PC-3 (cell line): ENCODE data around the gene NUP43. TPM values are rescaled to one million over a fixed set of nuclear protein-coding genes. Genes with fewer than 3 reads are reported as not detected.

Experiments used
- ATAC-seq: fragments of 200-7000 bp; cut with Tn5 transposase; 2 replicates; pipeline ENCODE4 v1.9.1; 2020; ENCODE audit warnings: mild to moderate bottlenecking, moderate library complexity
- BruUV-seq: library from RNA; stranded (reverse); fragments of 400-500 nt; replicated peaks from 2 replicates; lab custom pipeline; 2021; lab: Mats Ljungman, UMichigan
- CTCF ChIA-PET: fragments of 300-600 bp; sonication (Branson Sonifier 250); formaldehyde crosslinking; loops from one replicate; lab custom pipeline; 2022; ENCODE audit warnings: antibody characterized with exemption; lab: Charles Lee
- POLR2A ChIA-PET: fragments of 300-600 bp; sonication (Branson Sonifier 250); formaldehyde crosslinking; loops from one replicate; lab custom pipeline; 2022; ENCODE audit warnings: antibody characterized with exemption; ENCODE audit not compliant: unreplicated experiment; lab: Charles Lee
- DNase-seq: peaks from one replicate; pipeline ENCODE4 v3.0.0-alpha.2; 2015
- H2AFZ ChIP-seq: fragments of 300-600 bp; sonication (generic); 2 replicates; pipeline ENCODE4 v1.6.0; 2016; ENCODE audit warnings: antibody characterized with exemption, low read length
- H3F3A ChIP-seq: fragments of 300-600 bp; sonication (generic); one replicate; pipeline ENCODE4 v1.6.0; 2017; ENCODE audit warnings: antibody characterized with exemption, low read length, control low read depth, mild to moderate bottlenecking; ENCODE audit not compliant: unreplicated experiment
- H3K27ac ChIP-seq: fragments of 300-600 bp; sonication (generic); 2 replicates; pipeline ENCODE4 v1.5.1; 2016; ENCODE audit warnings: mild to moderate bottlenecking, low read length
- H3K27me3 ChIP-seq: fragments of 300-600 bp; sonication (generic); 2 replicates; pipeline ENCODE4 v1.6.1; 2016; ENCODE audit warnings: low read length, mixed read lengths
- H3K36me3 ChIP-seq: fragments of 300-600 bp; sonication (generic); 2 replicates; pipeline ENCODE4 v1.6.1; 2016; ENCODE audit warnings: low read depth, mixed run types, low read length, mixed read lengths
- H3K4me1 ChIP-seq: fragments of 300-600 bp; sonication (generic); 2 replicates; pipeline ENCODE4 v1.5.1; 2016; ENCODE audit warnings: low read length; ENCODE audit not compliant: insufficient read depth
- H3K4me2 ChIP-seq: fragments of 300-600 bp; sonication (generic); 2 replicates; pipeline ENCODE4 v1.6.0; 2016; ENCODE audit warnings: low read length
- H3K4me3 ChIP-seq: fragments of 300-600 bp; sonication (generic); 2 replicates; pipeline ENCODE4 v1.5.1; 2016; ENCODE audit warnings: mild to moderate bottlenecking, low read length, mixed read lengths
- H3K79me2 ChIP-seq: fragments of 300-600 bp; sonication (generic); 2 replicates; pipeline ENCODE4 v1.6.1; 2017; ENCODE audit warnings: low read length, mixed read lengths
- H3K9ac ChIP-seq: fragments of 300-600 bp; sonication (generic); 2 replicates; pipeline ENCODE4 v1.6.0; 2016; ENCODE audit warnings: mild to moderate bottlenecking, low read length
- H3K9me2 ChIP-seq: fragments of 300-600 bp; sonication (generic); replicated peaks from 2 replicates; pipeline ENCODE4 v1.6.1; 2016; ENCODE audit warnings: mixed run types, low read length, mixed read lengths
- H3K9me3 ChIP-seq: fragments of 300-600 bp; sonication (generic); 2 replicates; pipeline ENCODE4 v1.6.1; 2016; ENCODE audit warnings: low read length, mixed read lengths
- H4K20me1 ChIP-seq: fragments of 300-600 bp; sonication (generic); 2 replicates; pipeline ENCODE4 v1.6.1; 2016; ENCODE audit warnings: low read length, mixed read lengths
- CTCF ChIP-seq: fragments of 300-600 bp; sonication (generic); conservative IDR thresholded peaks from 2 replicates; pipeline ENCODE4 v1.5.1; 2017; ENCODE audit warnings: antibody characterized with exemption, low read depth, mild to moderate bottlenecking, low read length
- EZH2 ChIP-seq: fragments of 300-600 bp; sonication (generic); IDR thresholded peaks from one replicate; pipeline ENCODE4 v1.6.1; 2017; ENCODE audit warnings: antibody characterized with exemption, mild to moderate bottlenecking, low read length; ENCODE audit not compliant: unreplicated experiment
- EZH2phosphoT487 ChIP-seq: fragments of 300-600 bp; sonication (generic); IDR thresholded peaks from 2 replicates; pipeline ENCODE4 v1.6.1; 2018; ENCODE audit warnings: mild to moderate bottlenecking, antibody characterized with exemption, low read length, borderline replicate concordance
- intact Hi-C: fragments of 100-400 bp; cut with micrococcal nuclease; formaldehyde crosslinking; loops from 2 replicates; pipeline ENCODE4 v1.9.0; 2023
- total RNA-seq: library from RNA; depleted of rRNA; stranded (reverse); fragments of >200 nt; gene quantifications from 2 replicates; pipeline ENCODE4 v1.2.3, GENCODE V29; 2014

The NUP43 gene
- total RNA-seq, 1 experiment from 2014 or later: 25.5 TPM

- no peak for ATAC-seq
- H3K9ac ChIP-seq: no peak overlapping the region
- intact Hi-C loops: no loop called here
- H3K9me2 ChIP-seq: no peaks in the 10 kb centered on the region
- H3K4me3 ChIP-seq: no peak overlapping the region
- CTCF ChIA-PET: no interaction called here
- H3F3A ChIP-seq: no peaks in the 10 kb centered on the region
- H3K27ac ChIP-seq: no peak overlapping the region
- no peak overlapping the region for H2AFZ ChIP-seq
- peaks cover 54% of the 10 kb centered on the region for H3K79me2 ChIP-seq
- no TSS peak for BruUV-seq
- POLR2A ChIA-PET: no interaction called here
- no peaks in the 10 kb centered on the region for H3K4me1 ChIP-seq
- H3K27me3 ChIP-seq: no peaks in the 10 kb centered on the region
- no peak overlapping the region for H3K4me2 ChIP-seq
- no peak for DNase-seq
- H4K20me1 ChIP-seq: no peaks in the 10 kb centered on the region
- no peaks in the 10 kb centered on the region for H3K9me3 ChIP-seq
- peaks cover 5% of the 10 kb centered on the region; the same call in 1 of the 2 replicates for H3K36me3 ChIP-seq
- TF ChIP-seq EZH2: no peak
- no peak for TF ChIP-seq EZH2phosphoT487
- no peak for TF ChIP-seq CTCF
Observed at GRCh38 chr6:149698175-149698574, 48.2 kb downstream of the NUP43 start.

- intact Hi-C loops: no loop called here
- ChIA-PET CTCF (no interaction called here), POLR2A (no interaction called here)
- H2AFZ ChIP-seq: no peak overlapping the region
- no TSS peak for BruUV-seq
- no peaks in the 10 kb centered on the region for H4K20me1 ChIP-seq
- peak; percentile 64 for ATAC-seq
- H3K4me2 ChIP-seq: no peak overlapping the region
- no peaks in the 10 kb centered on the region for H3K4me1 ChIP-seq
- H3K27ac ChIP-seq: no peak overlapping the region
- H3K9me2 ChIP-seq: no peaks in the 10 kb centered on the region
- peak; percentile 36 for DNase-seq
- no peak overlapping the region for H3K9ac ChIP-seq
- peaks cover 45% of the 10 kb centered on the region for H3K79me2 ChIP-seq
- no peaks in the 10 kb centered on the region for H3F3A ChIP-seq
- H3K27me3 ChIP-seq: no peaks in the 10 kb centered on the region
- H3K4me3 ChIP-seq: no peak overlapping the region
- TF ChIP-seq EZH2 (no peak), CTCF (no peak), EZH2phosphoT487 (no peak)
- H3K36me3 ChIP-seq: peaks cover 5% of the 10 kb centered on the region; the same call in 1 of the 2 replicates
- no peaks in the 10 kb centered on the region for H3K9me3 ChIP-seq
Observed at GRCh38 chr6:149696901-149697300, 49.4 kb downstream of the NUP43 start.

- H3F3A ChIP-seq: no peaks in the 10 kb centered on the region
- CTCF ChIA-PET: no interaction called here
- H2AFZ ChIP-seq: no peak overlapping the region
Observed at GRCh38 chr6:149694921-149695320, 51.4 kb downstream of the NUP43 start.

More at GRCh38 chr6:149694921-149695320, 51.4 kb downstream of the NUP43 start:
- no peaks in the 10 kb centered on the region for H3K9me2 ChIP-seq
- no peak for DNase-seq
- no peaks in the 10 kb centered on the region for H3K9me3 ChIP-seq
- no peak overlapping the region for H3K4me2 ChIP-seq
- no TSS peak for BruUV-seq
- no peak overlapping the region for H3K9ac ChIP-seq
- ATAC-seq: no peak
- H3K4me3 ChIP-seq: no peak overlapping the region
- peaks cover 5% of the 10 kb centered on the region; the same call in 1 of the 2 replicates for H3K36me3 ChIP-seq
- no peaks in the 10 kb centered on the region for H4K20me1 ChIP-seq
- POLR2A ChIA-PET: no interaction called here
- H3K27me3 ChIP-seq: no peaks in the 10 kb centered on the region
- peaks cover 34% of the 10 kb centered on the region for H3K79me2 ChIP-seq
- TF ChIP-seq CTCF (no peak), EZH2 (no peak), EZH2phosphoT487 (no peak)
- no peaks in the 10 kb centered on the region for H3K4me1 ChIP-seq
- intact Hi-C loops: no loop called here
- H3K27ac ChIP-seq: no peak overlapping the region
